GM21515 (cell line): ENCODE data around the gene FCGR1A.
"Not testable (repeated sequence)": the region's sequence is repeated elsewhere in the genome, so short reads cannot be mapped to it uniquely, and the experiment has no call there.

Experiments
- ATAC-seq: cut with Tn5 transposase; IDR thresholded peaks from one replicate; pipeline ENCODE4 v1.9.1; 2021; ENCODE audit not compliant: unreplicated experiment

FCGR1A gene

DNA sequence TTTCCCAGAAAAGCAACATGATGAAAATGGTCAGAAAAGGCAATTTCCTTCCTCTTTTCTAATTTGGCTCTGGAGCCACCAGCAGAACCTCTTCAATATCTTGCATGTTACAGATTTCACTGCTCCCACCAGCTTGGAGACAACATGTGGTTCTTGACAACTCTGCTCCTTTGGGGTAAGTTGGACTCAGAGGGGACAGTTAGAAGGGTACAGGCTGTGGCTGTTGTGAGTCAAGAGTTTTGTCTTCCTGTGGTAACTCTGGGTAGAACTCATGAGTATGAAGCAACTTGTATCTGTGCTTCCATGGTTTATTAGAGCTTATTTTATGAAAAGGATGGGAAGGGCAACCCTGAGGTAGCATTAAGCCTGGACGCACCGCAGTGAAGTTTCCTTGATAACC lies at the start of gene FCGR1A:
TSS of gene FCGR1A (plus strand) at position 95 of the 400 bp plus-strand sequence. CDS start at position 145, 50 bp downstream.
- ATAC-seq, result not testable (repeated sequence)

DNA sequence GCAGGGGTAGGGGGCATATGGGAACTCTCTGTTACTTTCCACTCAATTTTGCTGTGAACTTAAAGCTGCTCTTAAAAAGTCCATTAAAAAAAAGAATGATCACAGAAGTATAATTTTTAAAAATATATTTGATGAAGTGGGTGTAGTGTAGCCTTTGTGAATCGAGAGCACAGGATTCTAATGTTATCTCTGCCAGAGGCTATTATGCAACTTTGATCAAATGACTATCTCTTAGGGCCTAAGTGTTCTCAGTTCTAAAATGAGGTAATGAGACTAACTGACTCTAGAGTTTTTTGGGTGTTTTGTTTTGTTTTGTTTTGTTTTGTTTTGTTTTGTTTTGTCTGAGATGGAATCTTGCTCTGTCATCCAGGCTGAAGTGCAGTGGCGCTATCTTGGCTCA lies 49.7 kb upstream of the FCGR1A start:
- ATAC-seq, result not testable (repeated sequence)

DNA sequence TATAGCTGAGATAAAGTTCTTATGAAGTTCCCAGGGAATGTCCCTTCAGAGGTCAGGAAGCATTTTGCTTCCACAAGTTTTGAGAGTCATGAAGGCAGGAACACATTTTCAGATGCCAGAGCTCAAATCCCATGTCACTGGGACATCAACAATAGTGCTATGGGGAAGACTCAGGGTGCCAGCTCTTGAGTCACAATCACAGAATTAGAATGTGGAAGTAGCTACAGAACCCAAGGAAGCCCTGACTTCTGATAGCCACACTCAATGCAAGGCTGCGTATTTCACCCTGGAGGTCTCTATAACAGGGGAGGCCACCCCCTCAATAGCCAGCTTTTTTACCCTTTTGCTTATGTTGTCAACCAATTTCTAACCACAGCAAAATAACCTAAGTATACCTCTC lies 47.8 kb upstream of the FCGR1A start:
- not testable (repeated sequence) for ATAC-seq

DNA sequence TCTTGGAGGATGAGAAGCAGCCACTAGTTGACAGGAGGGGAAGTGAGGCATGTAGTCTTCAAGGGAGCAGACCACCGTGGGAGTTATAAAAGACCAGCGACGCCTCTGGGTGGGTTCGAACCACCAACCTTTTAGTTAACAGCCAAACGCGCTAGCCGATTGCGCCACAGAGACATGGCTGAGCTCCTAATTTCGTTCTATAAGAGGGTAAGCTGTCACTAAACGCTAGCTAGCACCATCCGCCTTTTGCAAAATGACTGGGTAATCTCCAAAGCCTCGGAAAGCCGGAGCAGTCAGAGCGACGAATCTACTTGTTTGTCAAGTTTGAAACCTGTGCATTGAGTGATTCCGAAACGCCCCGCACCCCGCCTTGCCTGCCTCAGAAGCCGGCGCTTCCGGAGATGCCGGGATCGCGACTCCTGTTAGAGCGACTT lies 42.3 kb upstream of the FCGR1A start:
- ATAC-seq, result not testable (repeated sequence)

DNA sequence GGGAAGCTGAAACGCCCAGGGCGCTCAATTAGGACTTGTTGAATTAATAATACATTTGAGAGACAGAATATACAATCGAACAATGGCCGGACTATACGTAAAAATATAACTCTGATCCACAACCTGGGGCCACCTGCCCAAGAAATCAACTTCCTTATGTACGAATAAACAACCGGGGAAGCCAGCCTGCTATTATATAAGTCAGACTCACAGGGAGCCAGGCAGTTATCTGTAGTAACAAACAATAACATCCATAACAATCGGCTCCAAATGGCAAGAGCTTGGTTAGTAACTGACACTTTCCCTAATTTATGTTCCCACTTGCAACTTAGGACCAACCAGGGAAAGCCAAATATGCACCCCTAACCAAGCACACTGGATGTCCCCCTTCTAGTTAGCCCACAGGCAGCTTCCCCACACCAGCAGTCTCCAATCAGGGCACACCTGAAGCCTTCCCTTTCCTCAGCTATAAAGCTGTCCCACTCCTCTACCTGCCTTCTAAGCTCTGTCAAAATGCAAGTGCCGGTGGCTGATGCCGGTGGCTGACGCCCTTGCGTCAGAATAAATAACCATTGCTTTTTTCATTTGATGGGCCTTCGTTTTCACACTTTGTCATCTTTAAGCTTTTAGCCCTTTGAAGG lies 41.8 kb upstream of the FCGR1A start:
- not testable (repeated sequence) for ATAC-seq

DNA sequence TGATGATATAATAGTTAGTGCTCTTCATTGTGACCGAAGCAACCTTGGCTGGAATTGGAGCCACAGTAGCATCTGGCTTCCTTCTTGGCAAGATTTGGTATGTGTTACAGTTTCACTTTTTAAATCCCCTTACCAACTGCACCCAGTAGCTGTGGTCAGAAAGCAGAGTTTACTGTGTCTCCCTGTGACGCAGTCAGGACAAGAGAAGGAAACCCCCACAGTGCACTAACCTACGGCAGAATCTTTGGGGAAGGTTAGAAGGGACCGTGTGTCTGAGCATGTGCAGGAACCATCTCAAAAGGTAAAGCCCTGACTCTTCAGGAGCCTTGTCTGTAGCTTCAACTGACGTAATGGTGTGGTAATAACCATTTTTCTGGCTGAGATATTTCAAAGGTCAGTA lies 40.6 kb upstream of the FCGR1A start:
- ATAC-seq, result not testable (repeated sequence)

DNA sequence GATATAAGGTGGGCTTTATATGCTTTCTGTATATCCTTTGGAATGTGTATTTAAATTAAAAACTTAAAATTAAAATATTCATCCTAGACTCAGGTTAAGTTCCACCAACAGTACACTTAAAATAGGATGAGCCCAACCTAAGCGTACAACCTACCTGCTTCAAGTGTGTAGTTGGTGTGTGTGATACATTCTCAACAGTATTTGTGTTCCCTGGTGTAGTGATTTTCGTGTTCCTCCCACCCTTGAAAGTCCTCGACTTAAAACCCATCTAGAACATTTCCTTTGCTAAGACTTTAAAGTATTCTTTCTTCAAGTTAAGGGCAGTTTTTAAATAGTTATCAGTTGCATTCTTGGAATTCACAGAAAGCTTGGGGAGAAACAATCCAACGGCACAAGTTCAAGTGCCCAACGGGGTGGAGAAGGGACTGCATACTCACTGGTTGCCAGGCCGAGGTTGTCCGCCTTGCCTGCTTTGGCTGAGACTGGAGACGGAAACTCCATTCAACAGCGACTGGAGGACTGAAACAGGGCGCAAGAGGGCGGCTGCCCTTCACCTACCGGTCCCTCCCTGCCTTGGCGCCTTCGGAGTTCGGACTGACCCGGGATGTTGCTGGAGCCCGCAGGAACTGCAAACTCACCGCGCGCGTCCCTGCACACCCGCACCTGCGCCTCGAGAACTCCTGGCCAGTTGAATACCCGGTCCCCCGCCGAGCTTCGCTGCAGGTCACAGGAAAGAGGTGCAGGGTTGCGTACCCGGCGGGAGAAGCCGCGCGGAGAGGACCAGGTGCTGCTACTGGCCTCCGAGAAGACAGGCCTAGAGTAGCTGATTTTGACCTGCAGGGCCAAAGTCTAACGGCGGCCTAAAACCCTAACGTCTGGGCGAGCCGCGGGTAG lies 35.8 kb upstream of the FCGR1A start:
- ATAC-seq, result not testable (repeated sequence)

DNA sequence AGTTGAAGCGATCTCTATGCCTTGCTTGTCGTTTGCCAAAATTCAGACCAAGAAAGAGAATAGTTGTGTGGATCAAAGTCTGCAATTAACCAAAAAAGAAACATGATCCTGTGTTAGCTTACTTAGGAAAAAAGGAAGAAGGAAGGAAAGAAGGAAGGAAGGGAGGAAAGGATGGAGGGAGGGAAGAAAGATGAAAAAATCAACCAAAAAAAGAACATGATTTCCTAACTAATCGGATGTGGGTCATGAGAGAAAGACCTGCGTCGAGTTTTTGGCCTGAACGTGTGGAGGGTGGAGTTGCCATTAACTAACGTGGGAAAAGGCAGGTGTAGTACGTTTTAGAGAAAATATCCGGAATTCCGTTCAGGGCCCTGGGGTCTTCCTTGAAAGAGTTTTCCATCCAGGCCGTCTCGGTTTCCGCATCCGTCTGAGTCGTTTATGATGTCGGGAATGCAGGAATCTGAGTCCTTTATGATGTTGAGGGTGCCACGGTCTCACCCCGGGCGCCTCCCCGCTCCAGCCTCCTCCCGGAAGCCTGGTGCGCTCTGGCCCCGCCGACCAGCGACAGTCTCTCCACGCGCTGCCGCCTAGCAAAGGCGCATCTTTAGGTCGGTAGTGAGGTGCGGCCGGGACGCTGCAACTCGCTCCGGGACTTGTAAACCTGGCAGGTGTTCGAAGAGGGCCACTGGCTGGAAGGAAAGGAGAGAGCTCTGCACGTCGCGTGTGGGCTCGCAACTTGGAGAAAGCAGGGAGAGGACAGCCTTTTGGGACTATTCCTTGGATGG lies 34.9 kb upstream of the FCGR1A start:
- not testable (repeated sequence) for ATAC-seq

DNA sequence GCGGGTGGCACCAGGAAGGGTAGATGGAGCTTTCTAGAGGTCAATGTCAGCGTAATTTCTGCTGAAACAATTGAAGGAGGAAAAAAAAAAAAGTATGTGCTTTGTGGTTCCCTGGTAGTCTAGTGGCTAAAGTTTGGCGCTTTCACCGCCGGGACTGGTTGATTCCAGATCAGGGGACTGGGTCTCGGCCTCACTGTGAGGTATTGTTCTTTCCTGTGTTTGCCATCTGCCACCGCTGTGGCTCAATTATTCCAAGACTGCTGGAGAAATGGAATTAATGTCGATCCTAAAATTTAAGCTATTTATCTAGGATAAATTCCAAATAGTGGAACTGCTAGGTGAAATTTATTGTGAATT lies 34.4 kb upstream of the FCGR1A start:
- not testable (repeated sequence) for ATAC-seq

DNA sequence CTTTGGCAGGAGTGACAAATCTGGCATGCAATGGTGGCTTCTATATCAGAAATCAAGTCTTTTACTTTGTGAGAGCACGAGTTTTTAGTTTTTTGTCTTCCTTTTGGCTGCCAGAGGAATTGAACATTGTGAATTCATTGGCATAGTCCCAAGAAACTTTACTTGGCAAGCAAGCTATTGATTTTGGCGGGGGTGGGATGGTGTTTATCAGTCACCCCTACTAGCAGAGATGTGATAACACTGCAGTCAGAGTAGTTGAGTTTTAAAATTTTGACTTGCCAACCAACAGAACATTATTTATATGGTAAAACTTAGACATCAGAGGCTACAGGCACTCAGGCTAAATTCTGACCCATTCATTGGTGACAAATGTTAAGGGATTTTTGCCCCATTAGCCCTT lies 31.9 kb upstream of the FCGR1A start:
- ATAC-seq, result not testable (repeated sequence)

DNA sequence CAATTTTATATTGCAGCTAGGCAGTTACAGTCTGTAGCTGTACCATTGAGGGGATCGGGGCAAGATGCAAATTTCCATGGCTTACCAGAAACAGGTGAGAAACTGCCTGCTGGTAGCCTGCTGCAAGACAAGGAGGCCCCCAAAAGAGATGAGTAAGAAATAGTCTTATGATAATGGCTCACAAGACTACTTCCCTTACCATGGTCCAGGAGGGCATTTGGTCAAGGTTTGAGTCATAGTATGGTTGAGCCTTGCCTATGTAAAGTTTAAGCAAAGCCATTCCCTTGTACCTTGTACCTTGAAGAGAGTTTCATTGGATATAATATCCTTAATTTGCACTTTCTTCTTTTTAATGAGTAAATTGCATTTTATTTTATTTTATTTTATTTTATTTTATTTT lies 30.3 kb upstream of the FCGR1A start:
- not testable (repeated sequence) for ATAC-seq

DNA sequence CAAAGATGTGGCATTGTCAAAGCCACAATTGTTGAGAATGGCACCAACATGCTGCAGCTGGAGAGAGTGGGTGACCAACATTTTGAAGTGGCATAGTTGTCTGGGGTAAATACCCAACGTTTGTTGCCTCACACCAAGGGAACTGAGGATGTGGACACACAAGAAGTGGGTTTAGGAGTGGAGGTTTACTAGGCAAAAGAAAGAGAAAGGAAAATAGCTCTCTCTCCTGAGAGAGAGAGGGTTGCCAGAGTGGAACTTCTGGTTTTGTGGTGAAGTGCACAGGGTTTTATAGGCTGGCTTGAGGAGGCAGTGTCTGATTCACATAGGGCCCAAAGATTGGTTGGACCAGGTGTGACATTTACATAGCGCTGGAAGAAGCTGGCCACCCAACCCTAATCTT lies 29.0 kb upstream of the FCGR1A start:
- ATAC-seq, result not testable (repeated sequence)

DNA sequence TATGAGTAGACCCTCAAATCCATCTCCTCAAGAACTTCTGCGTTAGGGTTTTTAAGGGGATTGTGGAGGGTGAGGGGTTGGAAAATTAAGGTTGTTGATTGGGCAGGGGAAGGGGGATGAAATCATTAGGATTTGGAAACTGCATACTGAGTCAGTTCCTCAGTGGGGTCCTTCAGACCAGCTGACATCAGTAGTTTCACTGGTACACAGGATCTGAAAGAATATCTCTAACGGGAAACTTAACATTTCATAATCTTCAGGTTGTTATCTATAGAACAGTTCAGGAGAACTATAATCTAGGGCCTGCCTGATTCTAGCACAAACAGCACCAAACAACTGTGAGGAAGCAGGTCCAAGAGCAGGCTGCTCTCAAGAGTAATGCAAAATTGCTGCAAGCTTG lies 27.2 kb upstream of the FCGR1A start:
- not testable (repeated sequence) for ATAC-seq

DNA sequence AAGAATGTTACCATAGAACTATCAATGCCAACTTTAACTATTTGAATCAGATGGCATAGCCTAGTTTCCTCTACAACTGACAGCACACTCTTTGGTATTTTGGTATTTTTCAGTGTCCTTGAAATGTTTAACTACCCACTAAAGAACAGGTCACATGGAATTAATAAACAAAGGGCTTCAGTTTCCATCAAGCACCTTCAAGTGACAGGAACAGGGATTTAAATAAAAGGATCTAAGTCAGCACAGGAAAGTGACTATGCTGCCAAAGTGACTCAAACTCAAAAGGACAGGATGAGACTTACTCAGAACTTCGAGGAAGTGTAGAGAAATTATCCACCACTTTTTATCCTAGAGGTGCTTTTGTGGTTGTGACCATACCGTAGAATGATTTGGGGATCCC lies 20.2 kb upstream of the FCGR1A start:
- not testable (repeated sequence) for ATAC-seq

DNA sequence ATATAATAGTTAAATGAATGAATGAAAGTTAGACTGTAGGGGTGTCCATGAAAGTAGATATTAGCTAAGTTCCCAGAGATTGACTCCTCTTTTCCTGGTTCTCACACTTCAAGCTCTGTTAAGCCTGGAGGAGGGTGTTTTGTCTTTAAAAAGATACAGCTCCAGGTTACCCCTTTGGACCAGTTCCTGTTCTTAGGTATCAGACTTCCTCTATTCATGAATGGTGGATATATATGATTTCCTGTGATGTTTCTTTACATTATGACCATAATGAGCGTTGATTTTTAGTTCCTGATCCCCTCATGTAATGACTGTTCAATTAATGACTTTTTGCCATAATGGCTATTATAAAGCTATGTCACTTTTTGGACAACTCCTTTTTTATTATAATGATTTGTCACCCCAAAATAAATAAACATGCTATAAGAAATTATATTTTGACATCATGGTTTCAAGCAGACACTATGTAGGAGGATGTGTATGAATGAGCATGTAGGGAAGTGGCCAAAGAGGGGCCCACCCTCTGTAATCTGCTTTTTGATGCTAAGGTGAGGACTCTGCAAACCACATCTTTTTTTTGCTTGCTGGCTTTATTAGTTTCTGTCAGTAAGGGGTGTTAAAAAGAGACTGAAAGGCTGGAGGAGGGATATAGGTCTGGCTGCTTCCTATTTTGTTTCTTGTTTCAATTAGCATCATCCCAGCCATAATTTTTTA lies 18.2 kb upstream of the FCGR1A start:
- not testable (repeated sequence) for ATAC-seq

DNA sequence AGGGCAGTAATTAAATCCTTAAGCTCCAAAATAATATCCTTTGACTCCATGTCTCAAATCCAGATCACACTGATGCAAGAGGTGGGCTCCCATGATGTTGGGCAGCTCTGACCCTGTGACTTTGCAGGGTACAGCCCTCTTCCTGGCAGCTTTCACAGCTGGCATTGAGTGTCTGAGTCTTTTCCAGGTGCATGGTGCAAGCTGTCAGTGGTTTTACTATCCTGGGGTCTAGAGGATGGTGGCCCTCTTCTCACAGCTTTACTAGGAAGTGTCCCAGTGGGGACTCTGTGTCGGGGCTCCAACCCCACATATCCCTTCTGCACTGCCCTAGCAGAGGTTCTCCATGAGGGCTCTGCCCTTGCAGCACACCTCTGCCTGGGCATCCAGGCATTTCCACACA lies 16.3 kb upstream of the FCGR1A start:
- ATAC-seq, result not testable (repeated sequence)

DNA sequence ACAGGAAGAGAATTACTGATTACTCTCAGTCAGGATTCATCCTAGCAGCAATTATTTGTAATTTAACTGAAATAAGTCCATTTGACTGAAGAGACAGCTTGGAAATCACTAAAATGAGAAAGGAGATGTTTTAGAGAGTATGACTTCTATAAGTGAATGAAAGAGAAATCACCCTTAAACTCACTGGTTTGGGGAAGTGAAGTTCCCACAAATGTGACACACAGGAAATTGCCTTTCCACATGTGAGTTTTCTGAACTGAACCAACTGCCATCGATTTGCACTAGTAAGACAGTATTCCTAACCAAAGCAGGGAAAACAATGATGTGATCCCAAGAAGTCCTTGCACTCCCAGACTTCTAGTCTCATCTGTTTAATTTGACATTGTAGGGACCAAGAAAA lies 13.3 kb upstream of the FCGR1A start:
- not testable (repeated sequence) for ATAC-seq

DNA sequence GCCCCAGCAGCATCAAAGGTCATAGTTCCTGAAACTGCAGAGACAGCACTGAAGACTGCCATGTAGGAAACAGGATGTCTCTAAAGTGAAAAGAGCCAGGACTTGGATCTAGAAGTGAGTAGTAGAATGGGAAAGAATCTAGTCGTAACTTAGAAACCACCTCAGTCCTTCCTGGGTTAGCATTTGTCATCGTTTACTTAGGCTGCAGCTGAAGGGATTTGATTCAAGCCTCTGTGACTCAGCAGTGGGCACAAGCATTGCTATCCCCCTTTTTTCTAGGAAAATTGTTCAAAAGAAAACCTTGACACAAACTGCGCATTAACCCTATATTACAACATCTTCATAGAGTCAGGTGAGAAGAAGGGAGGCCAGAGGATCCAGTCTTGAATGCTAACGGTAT lies 11.8 kb upstream of the FCGR1A start:
- ATAC-seq, result not testable (repeated sequence)

DNA sequence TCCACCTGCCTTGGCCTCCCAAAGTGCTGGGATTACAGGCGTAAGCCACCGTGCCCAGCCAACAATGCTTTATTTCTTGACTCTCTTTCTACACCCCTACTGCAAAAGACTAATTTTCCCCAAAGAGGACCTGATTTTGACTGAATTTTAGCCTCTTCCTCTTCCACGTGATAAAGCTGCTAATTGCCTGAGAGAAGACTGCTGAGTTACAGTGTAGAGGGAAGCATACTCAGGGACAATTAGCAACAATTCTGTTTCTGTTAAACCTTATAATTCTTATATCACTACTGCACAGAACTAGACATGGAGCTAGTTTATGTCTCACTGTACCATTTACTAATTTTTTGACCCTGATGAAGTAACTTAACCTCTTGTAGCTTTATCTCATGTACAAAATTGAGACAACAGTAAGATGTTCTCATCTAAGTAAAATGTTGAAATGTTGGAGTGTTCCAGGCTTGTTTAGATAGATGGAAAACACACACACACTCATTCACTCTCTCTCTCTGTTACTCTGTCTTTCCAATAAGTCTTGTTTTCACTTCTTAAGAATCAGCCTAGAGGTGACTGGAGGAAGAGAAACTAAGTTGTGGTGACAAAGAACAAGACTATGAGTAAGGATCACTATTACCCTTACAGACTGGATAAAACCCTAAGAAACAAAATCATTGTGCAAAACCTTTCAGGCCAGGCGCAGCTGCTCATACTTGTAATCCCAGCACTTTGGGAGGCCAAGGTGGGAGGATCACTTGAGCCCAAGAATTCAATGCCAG lies 10.7 kb upstream of the FCGR1A start:
- ATAC-seq, result peak; percentile 84
